Activated effector memory CD4-positive, alpha-beta T cell treated with Interleukin-2 at 50 U/mL for 16 hours (primary cell): ENCODE results near the gene TRAPPC2.

Experiments used
- DNase-seq: peaks from one replicate; pipeline ENCODE4 v3.0.0-alpha.2; 2020

The TRAPPC2 gene

GRCh38 chrX:13734278-13735172, at the start of gene TRAPPC2, which contains the start of gene OFD1:
TSS of gene TRAPPC2 (minus strand) at chrX:13734620. CDS start at chrX:13719963, 14,657 bp downstream.
TSS of gene OFD1 (plus strand) at chrX:13734748. CDS start at chrX:13735072, 324 bp downstream.
- peak; percentile 84 for DNase-seq

GRCh38 chrX:13780868-13781427, 46.5 kb upstream of the TRAPPC2 start:
- DNase-seq = no peak

- no peak for DNase-seq
Observed at GRCh38 chrX:13778916-13779315, 44.5 kb upstream of the TRAPPC2 start.

GRCh38 chrX:13776387-13776786, 42.0 kb upstream of the TRAPPC2 start:
- no peak for DNase-seq

- DNase-seq = no peak
Observed at GRCh38 chrX:13775837-13776236, 41.4 kb upstream of the TRAPPC2 start.

GRCh38 chrX:13774696-13775095, 40.3 kb upstream of the TRAPPC2 start:
- no peak for DNase-seq

GRCh38 chrX:13770013-13770535, 35.7 kb upstream of the TRAPPC2 start:
- no peak for DNase-seq

- DNase-seq = no peak
Observed at GRCh38 chrX:13768939-13769338, 34.5 kb upstream of the TRAPPC2 start.

GRCh38 chrX:13764765-13765164, 30.3 kb upstream of the TRAPPC2 start:
- no peak for DNase-seq

- no peak for DNase-seq
Observed at GRCh38 chrX:13764281-13764680, 29.9 kb upstream of the TRAPPC2 start.

- DNase-seq = no peak
Observed at GRCh38 chrX:13763489-13763888, 29.1 kb upstream of the TRAPPC2 start.

- DNase-seq = no peak
Observed at GRCh38 chrX:13761606-13762414, 27.4 kb upstream of the TRAPPC2 start.

- no peak for DNase-seq
Observed at GRCh38 chrX:13760426-13760825, 26.0 kb upstream of the TRAPPC2 start.

GRCh38 chrX:13759152-13759718, 24.8 kb upstream of the TRAPPC2 start:
- DNase-seq = no peak

GRCh38 chrX:13756381-13756780, 22.0 kb upstream of the TRAPPC2 start:
- DNase-seq = no peak

- DNase-seq = no peak
Observed at GRCh38 chrX:13755254-13755653, 20.8 kb upstream of the TRAPPC2 start.

GRCh38 chrX:13754765-13755164, 20.3 kb upstream of the TRAPPC2 start:
- DNase-seq = no peak

GRCh38 chrX:13752646-13753045, 18.2 kb upstream of the TRAPPC2 start:
- no peak for DNase-seq

- DNase-seq = no peak
Observed at GRCh38 chrX:13752141-13752540, 17.7 kb upstream of the TRAPPC2 start.

- no peak for DNase-seq
Observed at GRCh38 chrX:13750812-13751211, 16.4 kb upstream of the TRAPPC2 start.

- no peak for DNase-seq
Observed at GRCh38 chrX:13750204-13750603, 15.8 kb upstream of the TRAPPC2 start.

GRCh38 chrX:13748486-13748885, 14.1 kb upstream of the TRAPPC2 start:
- no peak for DNase-seq

- DNase-seq = no peak
Observed at GRCh38 chrX:13747836-13748235, 13.4 kb upstream of the TRAPPC2 start.
